Tibial artery (tissue), 4 donors: ENCODE results near the gene MIPEP.

ENCODE experiments used
- DNase-seq, 2 donors: peaks; one replicate each; pipeline ENCODE4 v3.0.0-alpha.2; 2019
- H3K27ac ChIP-seq, 2 donors: fragments of 200-600 bp; sonication (generic) in 1 of 2; 1 replicate in 1 of 2; 2 replicates in 1 of 2; pipeline ENCODE4 v1.5.1; 2018 to 2019; ENCODE audit warnings: mild to moderate bottlenecking in 1 of 2
- H3K27me3 ChIP-seq, 2 donors: fragments of 200-600 bp; sonication (generic) in 1 of 2; one replicate each; pipeline versions ENCODE4 v1.5.1 to v1.6.0; 2016 to 2019
- H3K36me3 ChIP-seq, 3 donors: fragments of 200-600 bp; sonication (generic) in 2 of 3; one replicate each; pipeline ENCODE4 v1.5.1; 2016 to 2019; ENCODE audit warnings: mild to moderate bottlenecking in 2 of 3
- H3K4me1 ChIP-seq, 4 donors: fragments of 200-600 bp; sonication (generic) in 2 of 4; 1 replicate in 3 of 4; 2 replicates in 1 of 4; pipeline ENCODE4 v1.5.1; 2016 to 2019
- H3K4me3 ChIP-seq, 2 donors: fragments of 200-600 bp; sonication (generic) in 1 of 2; 1 replicate in 1 of 2; 2 replicates in 1 of 2; pipeline ENCODE4 v1.5.1; 2018 to 2019; ENCODE audit warnings: mild to moderate bottlenecking in 2 of 2
- H3K9me3 ChIP-seq, 3 donors: fragments of 200-600 bp; sonication (generic) in 1 of 3; one replicate each; pipeline ENCODE4 v1.5.1; 2016 to 2019
- CTCF ChIP-seq, 2 experiments: fragments of 200-600 bp in 1 of 2; fragments of 450-650 bp in 1 of 2; IDR thresholded peaks; one replicate each; pipeline ENCODE4 v1.5.1; 2017 to 2019; ENCODE audit warnings: antibody characterized with exemption in 2 of 2, mild to moderate bottlenecking in 1 of 2, moderate library complexity in 1 of 2
- intact Hi-C: fragments of 100-400 bp; cut with DNase I; formaldehyde crosslinking; loops from one replicate; pipeline ENCODE4 v1.15.0; 2023; ENCODE audit warnings: low total_unique reads

Gene MIPEP

GRCh38 chr13:23696610-23697009, 192.6 kb downstream of the MIPEP start:
- no peak overlapping the region for H3K4me3 ChIP-seq
- intact Hi-C loops = no loop called here
- H3K36me3 ChIP-seq = no peaks in the 10 kb centered on the region
- no peaks in the 10 kb centered on the region for H3K9me3 ChIP-seq
- H3K4me1 ChIP-seq = no peaks in the 10 kb centered on the region
- TF ChIP-seq CTCF (IDR thresholded peaks at IDR 0.05) = no peak
- no peak overlapping the region for H3K27ac ChIP-seq
- no peak for DNase-seq
- peaks cover 0 to 10% of the 10 kb centered on the region in 2 donors for H3K27me3 ChIP-seq

GRCh38 chr13:23695711-23696464, 193.3 kb downstream of the MIPEP start:
- H3K36me3 ChIP-seq = no peaks in the 10 kb centered on the region
- no peaks in the 10 kb centered on the region for H3K9me3 ChIP-seq
- no peaks in the 10 kb centered on the region for H3K4me1 ChIP-seq
- H3K27me3 ChIP-seq = peaks cover 0 to 10% of the 10 kb centered on the region in 2 donors
- intact Hi-C loops = no loop called here
- no peak for DNase-seq
- no peak overlapping the region for H3K27ac ChIP-seq
- H3K4me3 ChIP-seq = no peak overlapping the region
- TF ChIP-seq CTCF (IDR thresholded peaks at IDR 0.05) = no peak

GRCh38 chr13:23695196-23695595, 194.0 kb downstream of the MIPEP start:
- no peak overlapping the region for H3K4me3 ChIP-seq
- peaks cover 0 to 10% of the 10 kb centered on the region in 2 donors for H3K27me3 ChIP-seq
- H3K4me1 ChIP-seq = no peaks in the 10 kb centered on the region
- intact Hi-C loops = no loop called here
- no peak for TF ChIP-seq CTCF (IDR thresholded peaks at IDR 0.05)
- no peak overlapping the region for H3K27ac ChIP-seq
- no peaks in the 10 kb centered on the region for H3K36me3 ChIP-seq
- no peaks in the 10 kb centered on the region for H3K9me3 ChIP-seq
- no peak for DNase-seq

- Histone ChIP-seq H3K9me3 (no peaks in the 10 kb centered on the region), H3K4me3 (no peak overlapping the region), H3K27me3 (peaks cover 0 to 10% of the 10 kb centered on the region in 2 donors), H3K4me1 (no peaks in the 10 kb centered on the region), H3K36me3 (no peaks in the 10 kb centered on the region), H3K27ac (no peak overlapping the region)
- no peak for TF ChIP-seq CTCF (IDR thresholded peaks at IDR 0.05)
- DNase-seq = no peak
- intact Hi-C loops = no loop called here
These were observed 196.4 kb downstream of the MIPEP start for GRCh38 chr13:23692816-23693215.

- TF ChIP-seq CTCF (IDR thresholded peaks at IDR 0.05) = no peak
- H3K27me3 ChIP-seq = peaks cover 0 to 5% of the 10 kb centered on the region in 2 donors
- no peaks in the 10 kb centered on the region for H3K9me3 ChIP-seq
- no peak overlapping the region for H3K4me3 ChIP-seq
- DNase-seq = no peak
- H3K27ac ChIP-seq = no peak overlapping the region
- H3K4me1 ChIP-seq = no peaks in the 10 kb centered on the region
- no peaks in the 10 kb centered on the region for H3K36me3 ChIP-seq
- intact Hi-C loops = no loop called here
These were observed 198.5 kb downstream of the MIPEP start for GRCh38 chr13:23690668-23691067.
